NCI-H1092 treated with DMSO at 0.1 percent for 48 hours (cell line): Measurements from ENCODE around the gene PCDHGC3.
"Not testable (repeated sequence)": the region's sequence is repeated elsewhere in the genome, so short reads cannot be mapped to it uniquely, and the experiment has no call there.

Experiments used
- DNase-seq: peaks from one replicate; lab custom pipeline; 2025; lab: John Stamatoyannopoulos, UW

Gene PCDHGC3

GRCh38 chr5:141475625-141476131 lies at the start of gene PCDHGC3:
Gene PCDHGC3 (plus strand): TSS chr5:141475966. CDS start chr5:141476117, 151 bp downstream.
- DNase-seq: peak; percentile 65

- no peak for DNase-seq
Measured at GRCh38 chr5:141427783-141428426, 47.9 kb upstream of the PCDHGC3 start.

- DNase-seq: no peak
Measured at GRCh38 chr5:141430332-141431113, 45.2 kb upstream of the PCDHGC3 start, which contains the start of gene PCDHGA12. Gene PCDHGA12 (plus strand): TSS chr5:141430507. CDS start chr5:141430760, 253 bp downstream.

- DNase-seq: no peak
Measured at GRCh38 chr5:141431286-141431685, 44.5 kb upstream of the PCDHGC3 start.

GRCh38 chr5:141432308-141432707 lies 43.5 kb upstream of the PCDHGC3 start:
- not testable (repeated sequence) for DNase-seq

- not testable (repeated sequence) for DNase-seq
Measured at GRCh38 chr5:141432726-141433125, 43.0 kb upstream of the PCDHGC3 start.

- no peak for DNase-seq
Measured at GRCh38 chr5:141434006-141434405, 41.8 kb upstream of the PCDHGC3 start.

GRCh38 chr5:141437221-141437620 lies 38.5 kb upstream of the PCDHGC3 start:
- no peak for DNase-seq

GRCh38 chr5:141439411-141440141 lies 36.2 kb upstream of the PCDHGC3 start:
- DNase-seq: no peak

GRCh38 chr5:141440341-141440740 lies 35.4 kb upstream of the PCDHGC3 start:
- no peak for DNase-seq

- no peak for DNase-seq
Measured at GRCh38 chr5:141441571-141442170, 34.1 kb upstream of the PCDHGC3 start.

- no peak for DNase-seq
Measured at GRCh38 chr5:141465351-141465750, 10.4 kb upstream of the PCDHGC3 start.

GRCh38 chr5:141476132-141476911 lies 556 bp downstream of the PCDHGC3 start:
- no peak for DNase-seq

- no peak for DNase-seq
Measured at GRCh38 chr5:141477044-141477575, 1.3 kb downstream of the PCDHGC3 start.

- no peak for DNase-seq
Measured at GRCh38 chr5:141477815-141478214, 2.0 kb downstream of the PCDHGC3 start.

- DNase-seq: no peak
Measured at GRCh38 chr5:141478321-141478945, 2.7 kb downstream of the PCDHGC3 start.

- DNase-seq: no peak
Measured at GRCh38 chr5:141479776-141480175, 4.0 kb downstream of the PCDHGC3 start.

GRCh38 chr5:141483902-141484301 lies 8.1 kb downstream of the PCDHGC3 start:
- DNase-seq: peak; percentile 25

- no peak for DNase-seq
Measured at GRCh38 chr5:141484310-141484640, 8.5 kb downstream of the PCDHGC3 start.

GRCh38 chr5:141484641-141485311 lies 9.0 kb downstream of the PCDHGC3 start, which contains the start of gene PCDHGC4:
Gene PCDHGC4 (plus strand): TSS chr5:141485030. CDS start chr5:141485174, 144 bp downstream.
- peak; percentile 67 for DNase-seq
